K562 (cell line): ENCODE measurements around the gene ROPN1B. TPM values are rescaled to one million over a fixed set of nuclear protein-coding genes. Genes with fewer than 3 reads are reported as not detected.

Experiments used
- ATAC-seq: fragments of 200-7000 bp; cut with Tn5 transposase; 3 replicates; pipeline ENCODE4 v1.9.1; 2020; ENCODE audit warnings: moderate library complexity
- BruUV-seq: library from RNA; stranded (reverse); fragments of 400-500 nt; replicated peaks from 2 replicates; lab custom pipeline; 2021; lab: Mats Ljungman, UMichigan
- CTCF ChIA-PET: fragments of 300-600 bp; formaldehyde crosslinking; extraction: SDS; loops from one replicate; lab custom pipeline; 2021; ENCODE audit warnings: low intra/inter-chr PET ratio; lab: Yijun Ruan, JAX
- POLR2A ChIA-PET: fragments of 300-600, 350-650 bp; sonication (Branson Sonifier 250); formaldehyde crosslinking; extraction: SDS; loops from one replicate; lab custom pipeline; 2021; ENCODE audit warnings: antibody characterized with exemption, inconsistent platforms; lab: Yijun Ruan, JAX
- DNase-seq, 4 experiments: peaks; one replicate each; pipeline versions ENCODE4 v3.0.0 to v3.0.0-alpha.2; 2011 to 2018; ENCODE audit warnings: low spot score in 3 of 4, mixed read lengths in 3 of 4; ENCODE audit errors: extremely low read depth in 1 of 4
- FAIRE-seq: peaks from 2 replicates; lab custom pipeline; 2011; peaks lifted over from hg19 to GRCh38; lab: Jason Lieb, UNC
- H2AFZ ChIP-seq: 2 replicates; pipeline ENCODE4 v1.6.0; 2011; ENCODE audit warnings: low read depth, low read length, control low read depth, inconsistent platforms
- H3K27ac ChIP-seq: fragments of 200-600 bp; 3 replicates; pipeline ENCODE4 v1.8.0; 2011; ENCODE audit warnings: low read depth, mild to moderate bottlenecking, control low read depth, inconsistent platforms, low read length, moderate library complexity, mixed read lengths; ENCODE audit errors: extremely low read depth
- H3K27me3 ChIP-seq, 2 experiments: fragments of 300-600 bp in 1 of 2; 2 replicates in 1 of 2; 3 replicates in 1 of 2; pipeline versions ENCODE4 v1.6.0 to v1.8.0; 2011; ENCODE audit warnings: inconsistent platforms in 2 of 2, low read length in 2 of 2, mild to moderate bottlenecking in 1 of 2, mixed read lengths in 1 of 2, moderate library complexity in 1 of 2; ENCODE audit not compliant: control insufficient read depth in 2 of 2, insufficient read depth in 2 of 2
- H3K36me3 ChIP-seq: fragments of 300-600 bp; 3 replicates; pipeline ENCODE4 v1.8.0; 2011; ENCODE audit warnings: mild to moderate bottlenecking, low read length, inconsistent platforms; ENCODE audit not compliant: control insufficient read depth, insufficient read depth
- H3K4me1 ChIP-seq, 2 experiments: fragments of 200-600 bp in 1 of 2; replicated peaks in 1 of 2; 2 replicates in 1 of 2; 3 replicates in 1 of 2; pipeline versions ENCODE4 v1.5.1 to v1.8.0; 2011; ENCODE audit warnings: inconsistent platforms in 2 of 2, low read length in 2 of 2, mild to moderate bottlenecking in 1 of 2, mixed read lengths in 1 of 2, moderate library complexity in 1 of 2; ENCODE audit not compliant: control insufficient read depth in 2 of 2, insufficient read depth in 2 of 2
- H3K4me2 ChIP-seq: 2 replicates; pipeline ENCODE4 v1.6.1; 2011; ENCODE audit warnings: low read length, control low read depth, inconsistent platforms, mixed read lengths; ENCODE audit not compliant: insufficient read depth
- H3K4me3 ChIP-seq: fragments of 200-600 bp; sonication (generic), shearing (Covaris generic); 2 replicates; pipeline ENCODE4 v1.5.1; 2016; ENCODE audit warnings: control low read depth, inconsistent platforms
- H3K79me2 ChIP-seq: fragments of 200-600 bp; 3 replicates; pipeline ENCODE4 v1.8.0; 2011; ENCODE audit warnings: low read length, inconsistent platforms; ENCODE audit not compliant: control insufficient read depth, insufficient read depth
- H3K9ac ChIP-seq, 2 experiments: 2 replicates each; pipeline versions ENCODE4 v1.6.0 to v1.6.1; 2011; ENCODE audit warnings: low read depth in 2 of 2, low read length in 2 of 2, control low read depth in 1 of 2, inconsistent platforms in 1 of 2, mild to moderate bottlenecking in 1 of 2, mixed read lengths in 1 of 2; ENCODE audit not compliant: insufficient read depth in 1 of 2
- H3K9me1 ChIP-seq: one replicate; pipeline ENCODE4 v1.6.0; 2011; ENCODE audit warnings: inconsistent platforms, mild to moderate bottlenecking, low read length, moderate library complexity; ENCODE audit not compliant: control insufficient read depth, insufficient read depth
- H3K9me3 ChIP-seq: replicated peaks from 2 replicates; pipeline ENCODE4 v1.5.1; 2011; ENCODE audit warnings: low read depth, low read length, inconsistent platforms; ENCODE audit not compliant: control insufficient read depth, insufficient read depth
- H4K20me1 ChIP-seq: replicated peaks from 2 replicates; pipeline ENCODE4 v1.6.1; 2011; ENCODE audit warnings: low read length, inconsistent platforms, mixed read lengths; ENCODE audit not compliant: control insufficient read depth, insufficient read depth
- COPS2 ChIP-seq: fragments of 450-650 bp; conservative IDR thresholded peaks from 2 replicates; pipeline ENCODE4 v1.6.1; 2016; ENCODE audit warnings: mild to moderate bottlenecking, moderate library complexity
- EZH2 ChIP-seq: IDR thresholded peaks from 2 replicates; pipeline ENCODE4 v1.6.1; 2012; ENCODE audit warnings: low read depth, mild to moderate bottlenecking, inconsistent platforms, low read length, borderline replicate concordance
- RB1 ChIP-seq: fragments of 450-650 bp; IDR thresholded peaks from 2 replicates; pipeline ENCODE4 v1.6.1; 2017; ENCODE audit warnings: low read depth, mild to moderate bottlenecking
- RBM25 ChIP-seq: fragments of 200-400 bp; formaldehyde crosslinking; IDR thresholded peaks from 2 replicates; pipeline ENCODE4 v1.6.1; 2018; ENCODE audit warnings: low read length, low read depth, moderate library complexity; ENCODE audit not compliant: severe bottlenecking
- TFE3 ChIP-seq: fragments of 450-650 bp; formaldehyde crosslinking; IDR thresholded peaks from 2 replicates; pipeline ENCODE4 v1.4.0; 2020; ENCODE audit warnings: mild to moderate bottlenecking, mixed read lengths
- UBTF ChIP-seq, 2 experiments: IDR thresholded peaks; 2 replicates each; pipeline ENCODE4 v1.6.1; 2012; ENCODE audit warnings: improper control_type of control experiment in 2 of 2, low read depth in 2 of 2, low read length in 2 of 2, borderline replicate concordance in 1 of 2
- ZBTB34 ChIP-seq: fragments of 250-450 bp; sonication (Bioruptor Pico); IDR thresholded peaks from 2 replicates; pipeline ENCODE4 v1.8.0; 2021; ENCODE audit warnings: mild to moderate bottlenecking, moderate library complexity
- WGBS: fragments of 100-300 bp; shearing (Covaris generic); methylation state at CpG from one replicate; pipeline ENCODE4 v1.1.6; 2016; ENCODE audit warnings: low coverage, mixed read lengths; ENCODE audit not compliant: insufficient coverage; ENCODE audit errors: missing lambda C conversion rate; 5-methylcytosine and 5-hydroxymethylcytosine counted together
- in situ Hi-C: fragments of 300-500 bp; cut with MboI; formaldehyde crosslinking; loops from 4 replicates; pipeline ENCODE4 v1.15.0; 2018; ENCODE audit warnings: inconsistent platforms, mixed read lengths
- intact Hi-C: fragments of 100-400 bp; cut with micrococcal nuclease; formaldehyde crosslinking; loops from 2 replicates; pipeline ENCODE4 v1.14.2; 2022
- polyA plus RNA-seq, 8 experiments: library from polyadenylated mRNA; depleted of rRNA in 4 of 8; stranded (reverse) in 5 of 8; unstranded in 3 of 8; fragments of >200 nt; fragmentation: Nextera tagmentation in 2 of 8; fragmentation: Illumina TruSeq in 1 of 8; extraction: Ambion mirVana in 2 of 8; extraction: Trizol in 1 of 8; gene quantifications; 2 replicates each; pipeline versions ENCODE4 v1.2.1 to v1.2.3, GENCODE V29; 2011 to 2014; ENCODE audit warnings: inconsistent platforms in 1 of 8, missing spikeins in 1 of 8
- total RNA-seq, 7 experiments: library from RNA; depleted of rRNA in 6 of 7; stranded (reverse); fragments of >200 nt in 6 of 7; fragmentation: Illumina TruSeq in 2 of 7; extraction: Trizol in 2 of 7; gene quantifications; 2 replicates each; pipeline versions ENCODE4 v1.2.1 to v1.2.3, GENCODE V29; 2011 to 2021; ENCODE audit warnings: low replicate concordance in 1 of 7

The ROPN1B gene
- total and polyA plus RNA-seq, 9 of the 15 experiments (the other 6 are each of a cell fraction or from before 2014, with no cell fraction given): not detected

- Histone ChIP-seq H3K36me3 (no peaks in the 10 kb centered on the region), H3K79me2 (no peaks in the 10 kb centered on the region), H3K9ac (0 out of 4 replicates have a peak overlapping the region, but pooled peaks of 1 of the 2 experiments have one; percentile 17), H3K27me3 (no peaks in the 10 kb centered on the region), H3K27ac (no peak overlapping the region), H3K4me1 (no peaks in the 10 kb centered on the region), H3K9me1 (no peaks in the 10 kb centered on the region), H3K9me3 (no peaks in the 10 kb centered on the region), H4K20me1 (no peaks in the 10 kb centered on the region), H2AFZ (no peak overlapping the region), H3K4me2 (no peak overlapping the region), H3K4me3 (no peak overlapping the region)
- in situ Hi-C loops (no loop called here), intact Hi-C loops (no loop called here)
- ATAC-seq (no peak), FAIRE-seq (no peak), DNase-seq (no peak)
- ChIA-PET POLR2A (interaction anchor here (0.6 kb wide), 2 partner anchors 179 to 390 kb away, joined by 3 read pairs; no protein-coding TSS in a partner anchor), CTCF (no interaction called here)
- TF ChIP-seq ZBTB34 (CRISPR knock-in tag) (no peak), EZH2 (no peak), TFE3 (CRISPR knock-in tag) (no peak), RBM25 (peak; percentile 56), COPS2 (no peak), RB1 (no peak), UBTF (IDR thresholded peaks at IDR 0.05; ENCODE audit: borderline replicate concordance in 1 of 2, low read depth in 2 of 2, low read length in 2 of 2) (no peak)
- WGBS: 62% methylated on average over 7 of the region's 9 CpGs
- no TSS peak for BruUV-seq
Measured at GRCh38 chr3:126024049-126024854, 55.3 kb downstream of the ROPN1B start.
